Stimulated activated effector memory CD8-positive, alpha-beta T cell treated with anti-CD3 and anti-CD28 coated beads, Interleukin-12 subunit alpha, Interleukin-12 subunit beta, amount 100 ng/mL, for 72 hours (primary cell): Measurements from ENCODE around the gene CXCL14.
"Not testable (repeated sequence)": the region's sequence is repeated elsewhere in the genome, so short reads cannot be mapped to it uniquely, and the experiment has no call there.

Source experiments
- ATAC-seq: fragments of 150-1000 bp; cut with Tn5 transposase; 2 replicates; pipeline ENCODE4 v1.10.0; 2021
- DNase-seq, 2 donors: peaks; one replicate each; pipeline ENCODE4 v3.0.0; 2021 to 2022; ENCODE audit warnings: low spot score in 2 of 2
- H3K27ac Mint-ChIP-seq: one replicate; pipeline ENCODE4 v1.8.0; 2022; ENCODE audit warnings: mild to moderate bottlenecking, mixed read lengths
- H3K36me3 Mint-ChIP-seq: one replicate; pipeline ENCODE4 v1.8.0; 2022; ENCODE audit warnings: mild to moderate bottlenecking, mixed read lengths
- H3K4me1 Mint-ChIP-seq: one replicate; pipeline ENCODE4 v1.8.0; 2022; ENCODE audit warnings: mixed read lengths
- H3K4me3 Mint-ChIP-seq: one replicate; pipeline ENCODE4 v1.8.0; 2022; ENCODE audit warnings: mild to moderate bottlenecking, mixed read lengths
- H3K9me3 Mint-ChIP-seq: one replicate; pipeline ENCODE4 v1.8.0; 2022; ENCODE audit warnings: mixed read lengths

CXCL14 gene

DNA sequence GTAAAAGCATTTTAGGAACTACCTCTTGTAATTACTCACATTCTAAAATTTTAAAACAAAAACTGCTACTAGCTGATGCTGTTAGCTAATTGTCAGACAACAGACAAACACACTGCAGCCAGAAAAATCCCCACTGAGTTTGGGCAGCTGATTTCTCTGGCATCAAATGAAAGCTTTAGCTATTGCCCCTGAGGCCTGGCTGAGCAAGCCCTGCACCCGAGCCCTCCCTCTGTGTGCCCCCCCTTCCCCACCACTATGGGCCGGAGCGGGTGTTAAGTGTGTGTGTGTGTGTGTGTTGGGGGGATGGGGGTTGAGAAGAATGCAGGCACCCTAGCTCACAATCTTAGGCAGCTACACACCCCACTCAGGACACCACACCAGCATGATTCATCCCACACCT lies 45.5 kb downstream of the CXCL14 start:
- no peak overlapping the region for H3K27ac Mint-ChIP-seq
- ATAC-seq (no peak), DNase-seq (no peak)
- no peak overlapping the region for H3K4me3 Mint-ChIP-seq
- H3K9me3 Mint-ChIP-seq: no peaks in the 10 kb centered on the region
- H3K4me1 Mint-ChIP-seq: peaks cover 9% of the 10 kb centered on the region
- H3K36me3 Mint-ChIP-seq: no peaks in the 10 kb centered on the region

DNA sequence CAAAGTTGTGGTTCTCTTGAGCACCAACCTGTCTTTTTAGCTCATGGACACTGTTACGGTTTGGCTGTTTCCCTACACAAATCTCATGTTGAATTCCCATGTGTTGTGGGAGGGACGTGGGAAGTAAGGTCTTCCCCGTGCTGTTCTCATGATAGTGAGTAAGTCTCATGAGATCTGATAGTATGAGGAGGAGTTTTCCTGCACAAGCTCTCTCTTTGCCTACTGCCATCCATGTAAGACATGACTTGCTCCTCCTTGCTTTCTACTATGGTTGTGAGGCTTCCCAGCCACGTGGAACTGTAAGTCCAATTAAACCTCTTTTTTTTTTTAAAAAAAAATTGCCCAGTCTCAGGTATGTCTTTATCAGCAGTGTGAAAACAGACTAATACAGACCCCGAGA lies 49.2 kb downstream of the CXCL14 start:
- not testable (repeated sequence) for ATAC-seq, H3K9me3 Mint-ChIP-seq, DNase-seq, H3K27ac Mint-ChIP-seq, H3K36me3 Mint-ChIP-seq, H3K4me3 Mint-ChIP-seq, H3K4me1 Mint-ChIP-seq

DNA sequence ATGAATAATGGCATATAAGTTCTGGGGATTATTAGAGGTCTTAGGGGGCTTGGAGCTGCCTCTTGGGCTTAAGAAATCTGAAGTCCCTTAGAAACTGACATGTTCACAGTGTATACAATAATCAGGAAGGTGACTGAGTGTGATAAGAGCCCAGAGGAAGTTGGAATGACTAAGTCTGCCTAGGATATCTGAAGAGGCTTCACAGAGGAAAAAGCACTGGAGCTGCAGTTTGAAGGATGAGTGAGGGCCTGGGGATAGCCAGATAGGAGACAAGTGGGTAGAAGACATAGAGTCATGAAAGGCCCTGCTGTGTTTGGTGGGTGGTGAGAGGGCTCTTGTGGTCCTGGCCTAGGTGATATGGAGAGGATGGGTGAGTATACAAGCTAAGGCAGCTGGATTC lies 51.9 kb downstream of the CXCL14 start:
- Mint-ChIP-seq H3K27ac (no peak overlapping the region), H3K9me3 (no peaks in the 10 kb centered on the region), H3K4me1 (no peaks in the 10 kb centered on the region), H3K4me3 (no peak overlapping the region), H3K36me3 (no peaks in the 10 kb centered on the region)
- no peak for ATAC-seq
- DNase-seq: no peak

DNA sequence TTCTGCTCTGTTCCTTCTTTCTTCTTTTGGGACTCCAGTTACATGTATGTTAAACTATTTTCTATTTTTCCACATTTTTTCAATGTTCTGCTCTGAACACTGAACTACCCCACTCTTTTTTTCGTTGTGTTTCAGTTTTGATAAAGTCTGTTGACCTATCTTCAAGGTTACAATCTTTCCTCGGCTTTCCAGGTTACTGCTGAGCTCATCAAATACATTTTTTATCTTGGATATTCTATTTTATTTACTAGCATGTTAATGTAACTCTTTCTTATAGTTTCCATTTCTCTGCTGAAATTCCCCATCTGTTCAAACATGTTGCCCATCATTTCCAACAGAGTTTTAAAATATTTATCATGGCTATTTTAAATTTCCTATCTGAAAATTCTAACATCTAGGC lies 56.8 kb downstream of the CXCL14 start:
- no peaks in the 10 kb centered on the region for H3K9me3 Mint-ChIP-seq
- no peak overlapping the region for H3K4me3 Mint-ChIP-seq
- no peaks in the 10 kb centered on the region for H3K4me1 Mint-ChIP-seq
- ATAC-seq (no peak), DNase-seq (no peak)
- no peak overlapping the region for H3K27ac Mint-ChIP-seq
- H3K36me3 Mint-ChIP-seq: no peaks in the 10 kb centered on the region
